CD1c-positive myeloid dendritic cell (primary cell): ENCODE results near the gene FYN.
"Not testable (repeated sequence)": the region's sequence is repeated elsewhere in the genome, so short reads cannot be mapped to it uniquely, and the experiment has no call there.

ENCODE experiments used
- DNase-seq: peaks from one replicate; pipeline ENCODE4 v3.0.0-alpha.2; 2016; ENCODE audit errors: extremely low spot score

Gene FYN

DNA sequence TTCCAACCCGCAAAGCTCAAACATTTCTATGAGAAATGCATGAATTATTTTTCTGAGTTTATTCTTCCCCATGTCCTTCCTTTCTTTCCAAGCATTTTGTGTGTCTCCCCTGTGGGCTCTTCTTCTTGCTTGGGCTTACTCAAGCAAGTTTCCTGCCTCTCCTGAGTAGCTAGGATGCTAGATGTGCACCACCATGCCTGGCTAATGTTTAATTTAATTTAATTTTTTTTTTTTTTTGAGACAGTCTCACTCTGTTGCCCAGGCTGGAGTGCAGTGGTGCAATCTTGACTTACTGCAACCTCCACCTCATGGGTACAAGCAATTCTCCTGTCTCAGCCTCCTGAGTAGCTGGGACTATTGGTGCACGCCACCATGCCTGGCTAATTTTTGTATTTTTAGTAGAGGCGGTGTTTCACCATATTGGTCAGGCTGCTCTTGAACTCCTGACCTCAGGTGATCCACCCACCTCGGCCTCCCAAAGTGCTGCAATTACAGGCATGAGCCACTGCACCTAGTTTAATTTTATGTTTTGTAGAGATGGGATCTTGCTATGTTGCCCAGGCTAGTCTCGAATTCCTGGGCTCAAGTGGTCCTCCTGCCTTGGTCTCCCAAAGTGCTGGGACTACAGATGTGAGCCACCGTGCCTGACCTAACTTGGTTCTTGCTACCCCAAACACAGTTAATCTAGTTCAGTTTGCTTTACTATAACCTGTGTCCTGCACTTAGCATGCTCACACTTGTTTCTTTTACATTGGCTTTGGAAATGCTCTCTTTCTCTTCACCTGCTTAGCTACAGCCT is 192.2 kb downstream of the FYN start:
- DNase-seq: not testable (repeated sequence)

GRCh38 chr6:111680015-111680712 is 193.1 kb downstream of the FYN start:
- no peak for DNase-seq

GRCh38 chr6:111679126-111679858 is 194.0 kb downstream of the FYN start:
- DNase-seq: no peak

- DNase-seq: no peak
Measured at GRCh38 chr6:111677249-111677990, 195.8 kb downstream of the FYN start.

DNA sequence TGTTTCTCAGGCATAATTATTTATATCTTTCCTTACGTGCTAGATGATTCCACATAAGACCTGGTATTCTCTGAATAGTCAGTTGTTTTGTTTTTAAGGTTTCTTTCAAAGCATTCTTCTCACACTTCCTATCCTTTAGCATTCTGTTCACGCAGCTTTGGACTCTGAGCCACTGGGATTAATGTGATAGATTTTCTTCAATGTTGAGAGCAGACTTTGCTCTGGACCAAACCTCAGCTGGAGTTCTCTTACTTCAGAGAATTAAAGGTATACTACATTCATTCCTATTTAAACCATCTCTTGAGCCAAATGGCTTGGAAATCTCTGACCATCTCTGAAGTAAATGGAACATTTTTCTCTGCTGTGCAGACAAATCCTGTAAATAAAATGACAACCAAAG is 196.9 kb downstream of the FYN start:
- DNase-seq: no peak

GRCh38 chr6:111674883-111675282 is 198.4 kb downstream of the FYN start:
- DNase-seq: no peak

- DNase-seq: no peak
Measured at GRCh38 chr6:111674413-111674812, 198.8 kb downstream of the FYN start.

DNA sequence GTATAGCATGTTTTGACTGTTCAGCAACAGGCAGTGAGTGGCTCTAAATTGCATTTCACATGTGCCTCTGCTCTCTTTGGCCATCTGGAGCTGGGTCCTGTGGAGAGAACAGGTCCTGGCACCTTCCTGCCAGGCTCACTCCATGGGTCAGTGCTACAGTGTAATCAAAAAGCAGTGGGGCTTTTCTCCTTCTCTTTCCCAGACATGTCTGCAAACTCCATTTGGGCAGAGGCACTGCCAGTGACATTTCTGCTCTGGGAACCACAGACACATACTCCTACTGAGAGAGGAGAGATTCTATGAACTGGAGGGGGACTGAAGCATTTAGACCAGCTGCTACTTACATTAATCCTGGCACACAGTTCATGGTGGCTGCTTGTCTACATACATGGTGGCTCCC is 199.3 kb downstream of the FYN start:
- no peak for DNase-seq

- DNase-seq: no peak
Measured at GRCh38 chr6:111673532-111673931, 199.7 kb downstream of the FYN start.

DNA sequence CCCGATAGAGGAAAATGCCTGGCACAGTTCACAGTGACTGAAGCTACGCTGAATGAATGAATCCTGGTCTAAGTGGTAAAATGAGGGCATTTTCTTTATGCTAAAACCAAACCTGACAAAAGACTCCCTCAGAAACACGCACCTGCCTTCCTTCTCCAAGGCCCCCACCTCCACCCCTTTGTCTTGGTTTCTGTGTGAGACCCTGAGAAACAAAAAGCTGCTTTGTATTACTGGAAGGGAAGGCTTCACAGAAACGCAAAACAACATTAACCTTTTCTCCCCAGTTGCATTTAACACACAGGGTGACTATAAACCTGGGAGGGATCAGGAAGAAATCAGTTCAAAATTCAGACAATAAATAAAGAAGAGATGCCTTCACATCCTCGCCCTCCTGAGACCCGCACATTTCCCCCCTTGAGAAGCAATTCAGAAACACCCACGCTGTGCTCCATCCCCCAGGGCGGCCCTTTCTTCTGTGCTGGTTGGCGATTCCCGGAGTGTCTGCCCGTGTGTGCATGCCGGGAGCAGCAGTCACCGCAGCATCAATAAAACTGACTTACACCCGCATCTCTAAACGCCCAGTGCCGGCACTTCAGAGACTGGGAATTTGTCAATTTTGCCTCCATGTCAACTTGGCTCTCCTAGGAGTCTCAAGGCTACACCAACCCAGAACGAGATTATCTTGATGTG is 200.3 kb downstream of the FYN start:
- DNase-seq: no peak

DNA sequence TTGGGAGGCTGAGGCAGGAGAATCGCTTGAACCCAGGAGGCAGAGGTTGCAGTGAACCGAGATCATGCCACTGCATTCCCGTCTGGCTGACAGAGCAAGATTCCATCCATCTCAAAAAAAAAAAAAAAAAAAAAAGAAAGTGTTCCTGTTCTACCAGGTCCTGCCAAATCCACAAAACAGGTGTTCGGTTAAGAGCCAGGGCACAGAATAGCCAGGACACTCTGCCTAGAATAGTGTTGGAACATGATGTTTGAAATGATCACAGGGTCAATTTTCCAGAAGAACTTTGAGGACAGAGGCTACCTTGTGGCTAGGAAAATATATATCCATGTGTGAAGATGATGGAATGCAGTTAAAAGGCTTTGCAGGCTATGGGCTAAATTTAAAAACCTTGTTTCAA is 203.9 kb downstream of the FYN start:
- no peak for DNase-seq

GRCh38 chr6:111668410-111668809 is 204.8 kb downstream of the FYN start:
- no peak for DNase-seq

DNA sequence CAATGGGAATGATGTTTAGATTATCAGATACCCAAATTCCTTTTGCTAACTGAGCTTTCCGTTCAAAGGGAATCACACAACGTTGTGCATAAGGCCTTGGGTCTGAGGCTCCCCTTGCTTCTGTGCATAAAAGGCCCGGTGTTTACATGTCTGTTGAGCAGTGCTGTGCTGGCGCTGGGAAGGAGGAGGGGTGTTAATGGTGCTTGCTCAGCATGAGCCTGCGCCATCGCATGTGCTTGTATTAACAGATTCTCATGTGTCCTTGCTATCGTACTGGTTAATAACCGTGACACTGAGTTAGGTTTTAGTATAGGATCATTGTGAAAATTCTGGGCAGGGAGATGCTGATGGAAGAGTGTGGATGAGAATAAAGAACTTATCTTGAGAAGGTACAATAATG is 205.3 kb downstream of the FYN start:
- DNase-seq: no peak

GRCh38 chr6:111666847-111667246 is 206.4 kb downstream of the FYN start:
- DNase-seq: peak; percentile 26

- no peak for DNase-seq
Measured at GRCh38 chr6:111664565-111665030, 208.7 kb downstream of the FYN start.

- no peak for DNase-seq
Measured at GRCh38 chr6:111663692-111664564, 209.3 kb downstream of the FYN start.

- DNase-seq: peak; percentile 10
Measured at GRCh38 chr6:111662794-111663593, 210.3 kb downstream of the FYN start.

- DNase-seq: no peak
Measured at GRCh38 chr6:111662072-111662793, 211.0 kb downstream of the FYN start.
